A172 (cell line): ENCODE measurements around the gene TRIM34. TPM values are rescaled to one million over a fixed set of nuclear protein-coding genes. Genes with fewer than 3 reads are reported as not detected.
"Not testable (repeated sequence)": the region's sequence is repeated elsewhere in the genome, so short reads cannot be mapped to it uniquely, and the experiment has no call there.

Experiments
- DNase-seq: peaks from one replicate; pipeline ENCODE4 v3.0.0-alpha.2; 2015; ENCODE audit warnings: low spot score
- total RNA-seq: library from RNA; depleted of rRNA; stranded (reverse); fragments of >200 nt; shearing (Covaris generic); gene quantifications from 2 replicates; pipeline ENCODE4 v1.2.3, GENCODE V29; 2014; rRNA removed

Gene TRIM34
- total RNA-seq: 13.8 and 18.4 TPM in 2 replicates

DNA sequence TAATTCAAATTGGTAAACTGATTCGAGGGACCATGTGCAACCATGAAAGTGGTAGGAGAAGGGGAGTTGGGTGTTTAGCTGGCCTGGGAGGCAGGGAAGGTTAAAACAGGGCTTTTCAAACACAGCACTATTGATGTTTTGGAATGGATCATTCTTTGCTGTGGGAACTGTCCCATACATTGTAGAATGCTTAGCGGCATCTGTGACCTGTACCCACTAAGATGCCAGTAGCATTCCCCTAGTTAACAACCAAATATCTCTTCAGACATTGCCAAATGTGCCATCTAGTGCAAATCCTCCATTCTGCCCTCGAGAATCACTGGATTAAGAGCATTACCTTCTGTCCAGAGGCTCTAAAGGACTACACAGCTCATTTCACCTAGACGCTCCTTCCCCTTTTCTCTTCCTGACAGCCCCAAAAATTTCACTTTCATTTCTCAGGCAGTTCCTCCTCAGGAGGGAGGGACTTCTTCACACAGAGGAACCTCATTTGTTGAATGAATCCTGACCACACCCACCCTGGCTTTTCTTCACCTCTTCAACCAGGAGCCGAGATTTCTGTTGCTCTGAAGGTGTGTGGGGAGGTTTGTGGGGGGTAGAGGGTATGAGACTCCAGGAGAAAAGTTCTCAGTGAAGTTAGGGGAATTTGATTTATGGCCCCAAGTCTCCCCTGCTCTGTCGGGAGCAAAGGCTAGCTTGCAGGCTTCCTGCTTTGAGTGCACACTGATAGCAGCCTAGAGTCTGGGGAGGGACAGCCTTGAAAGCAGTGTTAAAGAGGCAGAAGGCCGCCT lies at the start of gene TRIM34:
Gene TRIM34, plus strand, starts transcription at position 513 of the 791 bp plus-strand sequence. CDS start 7,331 bp downstream, outside the sequence.
- peak; percentile 76 for DNase-seq

GRCh38 chr11:5575152-5575551 lies 49.6 kb upstream of the TRIM34 start:
- DNase-seq: no peak

DNA sequence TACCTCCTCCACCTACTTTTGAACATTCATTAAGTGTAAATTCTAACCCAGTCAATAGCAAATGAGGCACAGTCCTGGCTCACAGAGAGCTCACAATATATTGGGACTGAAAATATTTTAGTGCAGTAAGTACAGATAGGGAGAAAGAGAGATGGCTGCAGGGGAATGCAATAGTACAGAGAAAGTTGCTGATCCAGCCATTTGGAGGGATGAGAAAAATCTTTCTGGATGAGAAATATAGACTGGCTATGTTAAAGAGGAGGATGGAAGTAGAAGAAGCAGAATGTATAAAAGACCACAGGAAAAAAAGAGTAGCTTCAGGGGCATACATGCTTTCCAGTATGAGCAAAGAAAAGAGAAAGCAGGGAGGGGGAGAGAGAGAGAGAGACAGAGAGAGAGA lies 47.7 kb upstream of the TRIM34 start:
- DNase-seq: no peak

- DNase-seq: no peak
Measured at GRCh38 chr11:5580577-5580976, 44.2 kb upstream of the TRIM34 start, which contains the start of gene OR52B6. OR52B6 (plus strand) TSS chr11:5580877; CDS start chr11:5580877, 0 bp downstream.

DNA sequence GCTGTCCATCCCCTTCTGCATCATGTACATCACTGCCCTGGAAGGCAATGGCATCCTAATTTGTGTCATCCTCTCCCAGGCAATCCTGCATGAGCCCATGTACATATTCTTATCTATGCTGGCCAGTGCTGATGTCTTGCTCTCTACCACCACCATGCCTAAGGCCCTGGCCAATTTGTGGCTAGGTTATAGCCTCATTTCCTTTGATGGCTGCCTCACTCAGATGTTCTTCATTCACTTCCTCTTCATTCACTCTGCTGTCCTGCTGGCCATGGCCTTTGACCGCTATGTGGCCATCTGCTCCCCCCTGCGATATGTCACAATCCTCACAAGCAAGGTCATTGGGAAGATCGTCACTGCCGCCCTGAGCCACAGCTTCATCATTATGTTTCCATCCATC lies 43.8 kb upstream of the TRIM34 start:
- DNase-seq: no peak

GRCh38 chr11:5584458-5584857 lies 40.3 kb upstream of the TRIM34 start:
- DNase-seq: not testable (repeated sequence)

DNA sequence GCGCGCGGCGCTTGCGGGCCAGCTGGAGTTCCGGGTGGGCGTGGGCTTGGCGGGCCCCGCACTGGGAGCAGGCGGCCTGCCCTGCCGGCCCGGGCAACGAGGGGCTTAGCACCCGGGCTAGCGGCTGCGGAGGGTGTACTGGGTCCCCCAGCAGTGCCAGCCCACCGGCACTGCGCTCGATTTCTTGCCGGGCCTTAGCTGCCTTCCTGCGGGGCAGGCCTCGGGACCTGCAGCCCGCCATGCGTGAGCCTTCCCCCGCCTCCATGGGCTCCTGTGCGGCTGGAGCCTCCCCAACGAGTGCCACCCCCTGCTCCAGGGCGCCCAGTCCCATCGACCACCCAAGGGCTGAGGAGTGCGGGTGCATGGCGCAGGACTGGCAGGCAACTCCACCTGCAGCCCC lies 34.9 kb upstream of the TRIM34 start:
- DNase-seq: not testable (repeated sequence)

DNA sequence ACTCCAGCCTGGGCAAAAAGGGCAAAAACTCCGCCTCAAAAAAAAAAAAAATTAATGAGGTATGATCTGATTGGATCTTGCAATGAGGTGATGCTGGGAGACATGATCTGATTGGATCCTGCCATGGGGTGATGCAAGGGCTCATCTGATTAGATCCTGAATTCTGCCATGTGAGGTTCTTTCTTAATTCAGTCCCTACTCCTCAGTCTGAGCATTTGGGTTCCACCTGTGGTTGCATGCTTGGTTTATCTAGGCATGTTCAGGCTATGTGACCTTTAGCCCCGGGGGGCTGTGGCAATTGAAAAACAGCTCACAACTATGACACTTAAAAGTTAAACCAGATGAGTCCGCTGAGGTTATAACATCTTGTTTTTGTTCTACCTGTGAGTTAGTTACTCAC lies 33.2 kb upstream of the TRIM34 start:
- no peak for DNase-seq

DNA sequence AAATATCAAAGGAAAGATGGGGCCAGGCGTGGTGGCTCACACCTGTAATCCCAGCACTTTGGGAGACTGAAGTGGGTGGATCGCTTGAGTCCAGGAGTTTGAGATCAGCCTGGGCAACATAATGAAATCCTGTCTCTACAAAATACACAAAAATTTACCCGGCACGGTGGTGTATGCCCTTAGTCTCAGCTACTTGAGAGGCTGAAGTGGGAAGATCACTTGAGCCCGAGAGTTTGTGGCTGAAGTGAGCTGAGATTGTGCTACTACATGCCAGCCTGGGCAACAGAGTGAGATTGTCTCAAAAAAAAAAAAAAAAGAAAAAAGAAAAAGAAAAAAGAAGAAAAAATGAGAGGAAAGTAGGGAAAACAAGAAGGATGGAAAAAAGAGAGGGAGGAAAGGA lies 32.2 kb upstream of the TRIM34 start:
- no peak for DNase-seq

GRCh38 chr11:5593146-5593545 lies 31.7 kb upstream of the TRIM34 start:
- no peak for DNase-seq

DNA sequence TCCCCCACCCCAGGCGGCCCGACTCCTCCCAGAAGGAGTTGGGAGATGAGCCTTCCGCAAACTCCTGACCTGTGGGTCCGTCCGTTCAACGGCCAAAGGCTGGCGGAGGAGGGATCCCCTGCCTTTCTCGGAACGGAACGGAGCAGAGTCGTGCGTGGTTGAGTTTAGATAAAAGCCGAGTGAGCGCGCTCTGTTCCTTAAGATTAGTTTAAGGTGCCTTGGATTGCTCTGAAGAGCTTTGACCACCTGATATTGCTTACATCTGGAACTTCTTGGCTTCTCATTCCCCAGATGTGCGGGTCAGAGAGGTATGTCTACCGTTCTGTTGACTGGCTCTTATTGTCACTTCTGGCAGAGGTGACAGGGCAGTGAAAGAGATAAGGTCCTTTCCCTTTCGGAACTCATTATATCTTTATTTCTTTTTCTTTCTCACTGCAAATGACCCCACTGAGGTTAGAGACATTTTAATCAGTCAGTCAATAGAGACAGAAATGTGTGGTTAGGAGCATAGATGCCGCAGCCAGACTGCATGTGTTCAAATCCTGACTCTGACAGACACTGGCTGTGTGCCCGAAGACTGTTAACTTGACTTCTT lies 28.1 kb upstream of the TRIM34 start, which contains the start of gene TRIM6:
Gene TRIM6, plus strand, starts transcription at position 31 of the 595 bp plus-strand sequence. Its CDS starts 261 bp downstream, at position 292.
- DNase-seq: peak; percentile 16

DNA sequence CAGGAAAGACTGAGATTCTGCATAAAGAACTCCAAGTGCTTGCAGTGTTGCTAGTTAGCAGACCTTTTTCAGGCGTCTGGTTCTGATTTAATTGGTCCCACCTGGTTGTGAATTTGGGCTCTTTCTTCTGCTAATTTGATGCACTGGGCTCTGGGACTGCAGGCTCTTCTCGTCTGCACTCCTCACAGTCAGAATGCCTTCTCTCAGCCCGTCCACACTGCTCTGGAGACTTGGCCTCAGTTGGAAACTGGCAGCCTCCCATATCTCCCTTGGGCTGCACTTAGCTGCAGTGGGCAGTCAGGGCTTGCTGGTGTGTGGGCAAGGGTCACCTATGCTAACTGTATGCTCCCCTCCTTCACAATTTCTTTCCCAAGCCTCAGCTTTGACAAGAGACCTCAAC lies 26.8 kb upstream of the TRIM34 start:
- DNase-seq: no peak

- DNase-seq: peak; percentile 77
Measured at GRCh38 chr11:5600374-5600851, 24.4 kb upstream of the TRIM34 start.

- not testable (repeated sequence) for DNase-seq
Measured at GRCh38 chr11:5602791-5603190, 22.0 kb upstream of the TRIM34 start.

- no peak for DNase-seq
Measured at GRCh38 chr11:5603326-5603725, 21.5 kb upstream of the TRIM34 start.

- DNase-seq: no peak
Measured at GRCh38 chr11:5604896-5605295, 19.9 kb upstream of the TRIM34 start.

DNA sequence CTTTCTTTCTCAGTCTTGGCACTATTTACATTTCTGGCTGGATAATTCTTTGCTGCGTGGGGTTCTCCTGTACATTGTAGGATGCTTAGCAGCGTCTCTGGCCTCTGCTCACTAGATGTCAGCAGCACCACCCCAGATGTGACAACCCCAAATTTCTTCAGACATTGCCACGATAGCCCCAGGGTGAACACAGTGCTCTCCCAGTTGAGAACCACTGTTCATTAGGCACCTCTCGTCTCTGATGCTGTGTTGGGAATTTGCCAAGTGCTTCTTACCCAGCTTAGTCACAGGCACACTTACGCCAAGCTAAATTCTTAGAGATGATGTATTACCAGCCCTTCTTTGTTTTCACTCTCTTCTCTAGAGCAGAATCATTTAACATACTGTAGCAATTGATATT lies 19.0 kb upstream of the TRIM34 start:
- DNase-seq: peak; percentile 75

- no peak for DNase-seq
Measured at GRCh38 chr11:5608808-5609207, 16.0 kb upstream of the TRIM34 start.

GRCh38 chr11:5610446-5610845 lies 14.4 kb upstream of the TRIM34 start:
- DNase-seq: no peak

DNA sequence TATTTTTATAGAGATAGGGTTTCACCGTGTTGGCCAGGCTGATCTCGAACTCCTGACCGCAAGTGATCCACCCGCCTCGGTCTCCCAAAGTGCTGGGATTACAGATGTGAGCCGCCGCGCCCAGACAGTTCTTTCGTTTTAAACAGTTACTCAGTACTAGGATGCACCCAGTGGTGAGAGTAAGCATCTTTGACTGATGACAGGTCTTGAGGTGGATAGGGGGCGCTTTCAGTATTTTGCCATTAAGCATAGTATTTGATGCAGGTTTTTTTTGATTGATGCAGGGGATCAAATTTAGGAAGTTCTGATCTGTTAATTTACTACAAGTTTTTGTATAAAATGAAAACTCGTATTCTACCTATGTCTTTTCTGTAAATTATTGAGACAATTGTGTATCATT lies 13.2 kb upstream of the TRIM34 start:
- no peak for DNase-seq

- no peak for DNase-seq
Measured at GRCh38 chr11:5618807-5619206, 6.0 kb upstream of the TRIM34 start.

- DNase-seq: peak; percentile 54
Measured at GRCh38 chr11:5620651-5621521, 3.9 kb upstream of the TRIM34 start.
